GM21526 (cell line): ENCODE data around the gene ZFP69.
A peak's percentile ranks its signal among the peaks of the same experiment; 100 is the strongest.
"Not testable (repeated sequence)": the region's sequence is repeated elsewhere in the genome, so short reads cannot be mapped to it uniquely, and the experiment has no call there.

ENCODE experiments used
- ATAC-seq: cut with Tn5 transposase; IDR thresholded peaks from one replicate; pipeline ENCODE4 v1.9.1; 2021; ENCODE audit warnings: moderate library complexity; ENCODE audit not compliant: unreplicated experiment, low FRiP score

Gene ZFP69

DNA sequence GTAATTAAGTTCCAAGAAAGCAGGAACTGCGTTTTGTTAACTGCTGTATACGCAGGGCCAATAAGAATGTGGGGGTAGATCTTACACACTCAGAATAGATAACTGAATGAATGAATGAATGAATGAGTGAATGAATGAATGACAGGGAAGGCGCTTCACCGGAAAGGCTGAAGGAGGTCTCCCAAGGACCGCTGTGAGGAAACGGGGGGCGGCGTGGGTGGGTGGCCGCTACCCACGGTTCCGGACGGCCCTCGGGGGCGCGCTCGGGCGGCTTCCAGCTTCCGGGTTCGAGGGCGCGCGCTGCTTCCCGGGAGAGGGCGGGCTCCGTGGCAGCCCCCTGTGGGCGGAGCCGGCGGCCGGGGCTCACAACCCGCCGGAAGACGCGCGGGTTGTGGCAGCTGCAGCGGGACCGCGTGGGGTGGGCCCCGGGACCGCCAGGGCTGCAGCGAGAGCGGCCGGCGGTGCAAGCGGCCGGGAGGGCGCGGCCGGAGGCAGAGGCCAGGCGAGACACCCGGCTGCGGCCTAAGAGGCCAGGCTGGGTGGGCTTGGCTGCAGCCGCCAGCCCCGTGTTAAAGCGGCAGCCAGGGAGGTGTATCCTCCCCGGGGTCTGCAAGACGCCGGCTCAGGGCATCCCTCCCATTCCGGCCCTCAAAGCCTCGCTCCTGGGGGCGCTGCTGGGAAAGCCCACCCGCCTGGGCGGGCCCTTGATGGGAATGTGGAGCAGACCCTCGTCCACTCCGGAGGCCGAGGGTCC, at the start of gene ZFP69:
Gene ZFP69 (plus strand): TSS at position 367 of the 754 bp plus-strand sequence. CDS start 2,072 bp downstream, outside the sequence.
- no peak for ATAC-seq

DNA sequence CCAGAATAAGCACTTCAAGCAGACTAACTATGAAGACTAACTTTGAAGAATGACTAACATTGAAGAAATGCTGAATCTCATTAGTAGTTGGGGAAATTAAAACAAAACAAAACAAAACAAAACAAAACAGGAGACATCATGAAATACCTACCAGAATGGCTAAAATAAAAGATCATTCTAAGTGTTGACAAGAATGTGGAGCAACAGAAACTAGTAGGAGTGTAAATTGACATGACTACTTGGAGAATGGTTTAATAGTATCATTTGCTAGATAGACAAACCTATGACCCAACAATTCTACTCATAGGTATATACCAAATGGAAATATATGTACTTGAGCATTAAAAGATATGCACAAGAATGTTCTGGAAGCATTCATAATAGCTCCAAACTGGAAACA, 45.7 kb upstream of the ZFP69 start:
- no peak for ATAC-seq

DNA sequence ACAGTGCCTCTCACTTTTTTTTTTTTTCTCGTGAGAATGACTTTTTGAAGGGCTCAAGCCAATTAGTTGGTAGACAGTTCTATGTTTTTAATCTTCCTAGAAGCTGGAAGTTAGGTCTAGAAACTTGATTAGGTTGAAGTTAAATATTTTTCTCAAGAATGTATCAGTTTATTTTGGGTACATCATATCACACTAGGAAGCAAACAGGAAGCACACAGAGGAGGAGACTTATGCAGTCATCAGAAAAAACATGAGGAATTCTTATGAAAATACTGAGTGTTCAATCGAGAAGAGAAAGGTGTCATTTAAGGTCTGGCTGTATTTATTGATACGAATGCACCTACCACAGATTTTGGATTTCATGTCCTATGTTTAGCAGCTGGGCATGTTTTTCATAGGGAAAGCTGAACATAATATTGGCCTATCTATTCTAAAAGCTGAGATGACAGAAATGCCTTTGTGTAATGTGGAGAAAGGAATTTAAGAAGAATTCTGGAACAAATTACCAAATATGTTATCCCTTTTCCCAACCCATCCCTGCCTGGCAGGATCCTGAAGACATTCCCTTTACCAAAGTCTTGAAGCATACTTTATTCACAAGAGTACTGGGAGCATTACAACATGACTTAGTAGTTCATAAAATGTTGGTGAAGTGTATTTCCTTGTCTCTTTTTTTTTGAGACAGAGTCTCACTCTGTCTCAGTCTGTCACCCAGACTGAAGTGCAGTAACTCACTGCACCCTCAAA, 44.3 kb upstream of the ZFP69 start:
- no peak for ATAC-seq

GRCh38 chr1:40435471-40435870, 41.6 kb upstream of the ZFP69 start:
- ATAC-seq: no peak

GRCh38 chr1:40435876-40436275, 41.2 kb upstream of the ZFP69 start:
- ATAC-seq: no peak

DNA sequence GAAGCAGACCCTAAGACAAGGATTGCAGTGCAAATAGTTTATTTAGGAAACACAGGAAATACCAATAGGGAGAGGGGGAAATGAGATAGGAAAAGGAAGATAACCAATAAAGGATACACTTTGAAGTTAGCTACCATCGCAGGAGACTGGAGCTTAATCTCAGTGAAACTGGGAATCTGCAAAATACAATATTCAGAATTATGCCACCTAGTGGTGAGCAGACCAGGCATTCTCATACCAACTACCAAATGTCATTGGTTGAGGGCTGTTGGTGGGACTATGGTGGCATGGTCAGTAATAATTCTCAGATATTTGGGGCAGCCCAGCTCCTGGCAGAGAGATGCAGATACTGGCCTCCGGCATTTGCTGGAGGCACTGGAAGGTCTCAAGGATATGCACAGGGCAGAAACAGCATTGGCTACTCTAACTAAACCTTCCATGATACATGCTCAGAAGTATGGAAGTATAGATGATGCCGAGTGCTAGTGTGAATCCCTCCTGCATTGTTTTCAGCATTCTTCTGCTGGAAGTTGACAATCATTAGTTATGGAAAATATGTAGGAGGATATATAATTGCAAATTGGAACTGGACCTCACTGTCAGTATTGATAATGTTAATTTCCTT, 38.6 kb upstream of the ZFP69 start:
- no peak for ATAC-seq

DNA sequence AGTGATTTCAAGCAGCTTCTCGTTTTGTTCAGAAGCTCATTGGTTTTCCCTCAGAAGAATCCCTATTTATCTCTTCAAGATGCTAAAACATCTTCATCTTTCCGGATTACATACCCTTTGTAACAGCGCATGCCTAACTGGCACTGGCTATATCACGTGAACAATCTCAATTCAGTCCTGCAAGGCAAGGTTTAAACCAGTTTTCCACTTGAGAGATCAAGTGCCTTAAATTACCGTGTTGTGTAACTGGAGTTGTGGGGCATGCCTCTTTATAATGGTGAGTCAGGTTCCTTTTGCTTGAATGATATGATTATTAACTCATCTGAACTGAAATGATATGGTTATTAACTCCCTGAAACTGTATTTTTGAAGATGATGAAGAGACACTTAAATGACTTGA, 37.8 kb upstream of the ZFP69 start:
- no peak for ATAC-seq

GRCh38 chr1:40449684-40450494, 27.2 kb upstream of the ZFP69 start, which contains the start of gene ZFP69B:
Gene ZFP69B, plus strand, starts transcription at chr1:40450476. Its CDS starts 486 bp downstream, at chr1:40450962.
- peak; percentile 79 for ATAC-seq

DNA sequence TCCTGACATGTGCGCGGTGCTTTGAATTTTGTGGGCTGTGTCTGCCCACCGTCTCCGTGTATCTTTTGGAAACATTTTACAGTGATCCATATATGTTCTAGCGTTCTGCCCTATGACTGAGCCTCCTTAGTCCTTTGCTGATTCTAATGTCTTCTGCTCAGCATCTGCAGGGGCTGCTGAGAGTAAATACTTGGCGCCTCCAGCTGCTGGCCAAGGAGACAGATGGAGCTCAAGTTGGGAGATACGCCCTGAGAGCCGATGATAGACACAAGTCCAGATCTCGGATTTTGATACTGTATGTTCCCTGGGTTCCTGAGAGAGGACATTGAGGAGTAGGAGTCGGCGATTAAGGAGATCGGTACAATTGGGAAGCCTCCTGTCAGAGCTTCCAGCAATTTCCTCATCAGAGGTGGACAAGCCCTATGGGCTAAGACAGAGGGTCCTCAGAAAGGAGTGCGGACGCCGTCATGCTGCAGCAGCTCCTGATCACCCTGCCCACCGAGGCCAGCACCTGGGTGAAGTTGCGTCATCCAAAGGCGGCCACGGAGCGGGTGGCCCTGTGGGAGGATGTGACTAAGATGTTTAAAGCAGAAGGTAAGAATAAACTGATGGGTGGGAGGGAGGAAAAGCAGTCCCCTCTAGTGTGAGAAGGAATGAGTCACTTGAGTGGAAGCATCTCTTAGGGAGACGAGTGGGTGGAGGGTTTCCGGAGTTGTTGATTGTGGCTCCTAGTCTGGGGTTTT, 26.4 kb upstream of the ZFP69 start:
- peak; percentile 28 for ATAC-seq

DNA sequence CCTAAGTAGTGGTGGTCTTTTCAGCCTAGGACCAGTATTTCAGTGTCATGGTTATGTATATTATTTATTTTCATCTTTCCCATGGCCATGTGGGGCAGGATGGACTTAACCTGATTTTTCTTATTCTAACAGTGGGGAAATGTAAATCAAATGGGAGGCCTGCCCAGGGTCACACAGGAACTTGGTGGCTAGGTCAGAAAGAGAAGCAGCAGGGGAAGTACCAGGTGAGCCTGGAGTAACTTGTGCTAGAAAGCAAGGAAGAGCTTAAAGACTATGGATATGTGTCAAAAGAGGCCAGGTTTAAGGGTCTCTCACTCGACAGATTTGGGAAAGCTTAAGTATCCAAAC, 25.9 kb upstream of the ZFP69 start:
- no peak for ATAC-seq

DNA sequence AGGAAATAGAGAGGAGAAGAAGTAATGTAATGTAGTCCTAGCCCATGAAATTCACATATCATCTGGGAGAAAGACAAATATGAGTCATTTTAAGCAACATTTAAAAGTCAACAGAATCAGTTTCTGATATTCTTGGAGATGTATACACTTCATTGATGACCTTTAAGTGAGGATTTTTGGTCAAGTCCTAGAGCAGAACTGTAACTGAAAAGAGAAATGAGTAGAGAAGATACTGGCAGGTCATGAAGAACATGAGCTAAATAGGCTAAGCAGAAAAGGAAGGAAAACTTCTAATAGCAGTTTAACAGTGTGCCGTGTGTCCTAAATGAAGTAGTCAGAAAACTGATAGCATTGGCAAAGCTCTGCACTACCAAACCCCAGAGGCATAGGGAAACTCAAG, 22.2 kb upstream of the ZFP69 start:
- ATAC-seq: no peak

GRCh38 chr1:40462956-40463590, 14.0 kb upstream of the ZFP69 start:
- no peak for ATAC-seq

- ATAC-seq: no peak
These were observed 7.8 kb upstream of the ZFP69 start for GRCh38 chr1:40469327-40469726.

- no peak for ATAC-seq
These were observed 1.8 kb upstream of the ZFP69 start for GRCh38 chr1:40475268-40475667.

- no peak for ATAC-seq
These were observed 576 bp downstream of the ZFP69 start for GRCh38 chr1:40477678-40478053.

GRCh38 chr1:40478276-40478675, 1.2 kb downstream of the ZFP69 start:
- ATAC-seq: no peak

- no peak for ATAC-seq
These were observed 2.1 kb downstream of the ZFP69 start for GRCh38 chr1:40479156-40479555.

DNA sequence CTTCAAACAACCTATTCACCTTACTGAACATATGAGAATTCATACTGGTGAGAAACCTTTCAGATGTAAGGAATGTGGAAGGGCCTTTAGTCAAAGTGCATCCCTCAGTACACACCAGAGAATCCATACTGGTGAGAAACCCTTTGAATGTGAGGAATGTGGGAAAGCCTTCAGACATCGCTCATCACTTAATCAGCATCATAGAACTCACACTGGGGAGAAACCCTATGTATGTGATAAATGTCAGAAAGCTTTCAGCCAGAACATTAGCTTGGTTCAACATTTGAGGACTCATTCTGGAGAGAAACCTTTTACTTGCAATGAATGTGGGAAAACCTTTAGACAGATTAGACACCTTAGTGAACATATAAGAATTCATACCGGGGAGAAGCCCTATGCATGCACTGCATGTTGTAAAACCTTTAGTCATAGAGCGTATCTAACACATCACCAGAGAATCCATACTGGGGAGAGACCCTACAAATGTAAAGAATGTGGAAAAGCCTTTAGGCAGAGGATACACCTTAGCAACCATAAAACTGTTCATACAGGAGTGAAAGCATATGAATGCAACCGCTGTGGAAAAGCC, 18.3 kb downstream of the ZFP69 start:
- ATAC-seq: no peak

GRCh38 chr1:40502651-40503050, 25.6 kb downstream of the ZFP69 start:
- not testable (repeated sequence) for ATAC-seq
